ENCODE results near the gene BASP1. TPM values are rescaled to one million over a fixed set of nuclear protein-coding genes. Genes with fewer than 3 reads are reported as not detected.

The BASP1 gene
- total RNA-seq, 1 experiment from 2014 or later: 0.34 TPM

DNA sequence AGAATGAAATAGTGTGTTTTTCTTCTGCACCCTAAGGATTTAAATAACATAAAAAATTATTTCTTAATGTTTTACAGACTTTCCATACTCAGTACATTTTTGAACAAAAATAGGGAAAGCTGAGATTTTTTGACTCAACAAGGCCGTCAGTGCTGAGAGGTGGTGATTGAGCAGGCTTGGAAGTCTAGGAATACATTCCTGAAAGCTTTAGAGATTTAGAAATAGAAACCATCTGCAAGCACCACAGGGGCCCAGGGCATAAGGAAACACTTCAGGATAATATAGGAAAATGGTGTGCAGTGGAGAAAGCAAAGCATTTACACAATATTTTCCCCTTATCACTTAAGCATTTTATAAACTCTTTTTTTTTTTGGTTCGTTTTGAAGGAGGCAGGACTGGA lies 5.2 kb downstream of the BASP1 start:
- Histone ChIP-seq H3K9me2 (ENCODE audit: insufficient read depth) (no peaks in the 10 kb centered on the region), H3K27ac (ENCODE audit: low read depth, low read length) (no peak overlapping the region), H3K4me1 (ENCODE audit: control insufficient read depth in 1 of 2, insufficient read depth in 2 of 2, low read length in 2 of 2) (no peaks in the 10 kb centered on the region), H3K79me2 (ENCODE audit: insufficient read depth, low read length) (no peaks in the 10 kb centered on the region), H3K27me3 (ENCODE audit: insufficient read depth, low read length) (peaks cover 3% of the 10 kb centered on the region; the same call in 1 of the 2 replicates), H3K9me3 (ENCODE audit: control insufficient read depth in 1 of 2, insufficient read depth in 1 of 2, low read depth in 1 of 2, low read length in 2 of 2) (no peaks in the 10 kb centered on the region), H3K4me2 (ENCODE audit: low read length) (no peak overlapping the region), H3K9ac (ENCODE audit: low read length) (no peak overlapping the region), H3K36me3 (ENCODE audit: control insufficient read depth in 1 of 2, insufficient read depth in 2 of 2, low read length in 2 of 2) (no peaks in the 10 kb centered on the region; a peak in 1 of 4 replicates), H3K4me3 (replicated peaks in 1 of 2; ENCODE audit: low read depth in 1 of 2, low read length in 2 of 2) (no peak overlapping the region), H2AFZ (ENCODE audit: low read depth, low read length, poor library complexity, severe bottlenecking) (no peak overlapping the region), H4K20me1 (ENCODE audit: insufficient read depth) (no peaks in the 10 kb centered on the region)
- BruUV-seq (replicated peaks): no TSS peak
- DNase-seq (ENCODE audit: low read depth, low spot score): no peak
- CTCF ChIA-PET: no interaction called here
- RAD21 ChIA-PET (ENCODE audit: low non-redundant PET in 1 of 2, low total read pairs in 2 of 2, uncharacterized antibody in 2 of 2, unreplicated experiment in 2 of 2): no interaction called here
- POLR2A ChIA-PET: no interaction called here
- ATAC-seq: no peak
- intact Hi-C loops (cut with micrococcal nuclease): no loop called here
- no peak for TF ChIP-seq TCF7L2 (IDR thresholded peaks at IDR 0.05; ENCODE audit: borderline replicate concordance, extremely low read depth, insufficient read depth, insufficient read length)

DNA sequence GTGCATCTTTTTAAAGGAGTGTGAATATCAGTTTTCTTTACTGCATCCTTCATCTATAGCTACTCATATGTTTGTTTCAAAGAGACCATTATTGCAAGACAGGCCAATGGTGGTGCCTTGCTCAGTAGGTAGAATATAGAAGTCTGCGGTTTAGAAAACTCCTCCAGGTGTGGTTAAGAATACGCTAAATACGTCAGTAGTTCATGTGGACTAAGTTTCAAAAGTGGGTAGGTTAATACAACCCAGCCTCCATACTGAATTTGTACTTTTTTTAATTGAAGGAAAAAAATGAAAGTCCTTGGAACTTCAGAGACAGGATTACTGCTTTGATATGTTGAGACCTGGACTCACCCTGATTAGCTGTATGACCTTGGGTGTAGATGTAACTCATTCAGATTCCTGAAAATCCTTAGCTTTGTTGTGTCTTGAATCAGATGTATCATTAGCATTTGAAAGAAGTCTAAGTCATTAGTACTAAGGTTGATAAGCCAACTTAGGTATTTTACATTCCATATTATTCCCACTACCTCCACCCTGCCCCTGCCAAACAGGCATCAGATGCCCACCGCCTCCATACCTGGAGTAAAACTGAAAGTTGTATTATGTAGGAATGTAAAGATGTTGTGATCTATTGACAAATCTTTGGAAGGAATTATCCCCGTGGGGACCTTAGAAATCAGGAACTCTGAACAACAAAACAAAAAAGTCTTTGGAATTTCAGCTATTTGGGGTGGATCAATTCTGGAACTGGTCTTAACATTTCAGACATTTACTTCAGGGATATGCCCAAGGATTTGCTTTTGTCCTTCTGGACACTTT lies 6.1 kb downstream of the BASP1 start:
- intact Hi-C loops (cut with micrococcal nuclease): no loop called here
- Histone ChIP-seq H3K27ac (ENCODE audit: low read depth, low read length) (no peak overlapping the region), H3K79me2 (ENCODE audit: insufficient read depth, low read length) (no peaks in the 10 kb centered on the region), H3K4me2 (ENCODE audit: low read length) (no peak overlapping the region), H3K9me2 (ENCODE audit: insufficient read depth) (no peaks in the 10 kb centered on the region), H3K4me1 (ENCODE audit: control insufficient read depth in 1 of 2, insufficient read depth in 2 of 2, low read length in 2 of 2) (no peaks in the 10 kb centered on the region), H2AFZ (ENCODE audit: low read depth, low read length, poor library complexity, severe bottlenecking) (no peak overlapping the region), H3K9ac (ENCODE audit: low read length) (no peak overlapping the region), H3K4me3 (replicated peaks in 1 of 2; ENCODE audit: low read depth in 1 of 2, low read length in 2 of 2) (no peak overlapping the region), H3K36me3 (ENCODE audit: control insufficient read depth in 1 of 2, insufficient read depth in 2 of 2, low read length in 2 of 2) (no peaks in the 10 kb centered on the region; a peak in 1 of 4 replicates), H3K9me3 (ENCODE audit: control insufficient read depth in 1 of 2, insufficient read depth in 1 of 2, low read depth in 1 of 2, low read length in 2 of 2) (no peaks in the 10 kb centered on the region), H3K27me3 (ENCODE audit: insufficient read depth, low read length) (peaks cover 10% of the 10 kb centered on the region; the same call in 1 of the 2 replicates), H4K20me1 (ENCODE audit: insufficient read depth) (no peaks in the 10 kb centered on the region)
- CTCF ChIA-PET: no interaction called here
- POLR2A ChIA-PET: no interaction called here
- TF ChIP-seq FOSL1 (IDR thresholded peaks at IDR 0.05; ENCODE audit: low read depth): no peak
- TF ChIP-seq EZH2 (IDR thresholded peaks at IDR 0.05): no peak
- TF ChIP-seq POLR2AphosphoS5 (IDR thresholded peaks at IDR 0.05; ENCODE audit: low read depth, low read length): no peak
- no peak for TF ChIP-seq TCF7L2 (IDR thresholded peaks at IDR 0.05; ENCODE audit: borderline replicate concordance, extremely low read depth, insufficient read depth, insufficient read length)
- no peak for TF ChIP-seq RAD21 (IDR thresholded peaks at IDR 0.05; ENCODE audit: low read depth)
- no peak for TF ChIP-seq POLR2A (IDR thresholded peaks at IDR 0.05; ENCODE audit: borderline replicate concordance, extremely low read depth, insufficient read depth, insufficient read length)
- no peak for TF ChIP-seq YY1 (IDR thresholded peaks at IDR 0.05; ENCODE audit: extremely low read depth, insufficient replicate concordance, low read depth, low read length)
- TF ChIP-seq JUND (IDR thresholded peaks at IDR 0.05): no peak
- TF ChIP-seq SP1 (IDR thresholded peaks at IDR 0.05; ENCODE audit: low read depth): no peak
- no peak for TF ChIP-seq CBX3 (IDR thresholded peaks at IDR 0.05; ENCODE audit: low read depth)
- no peak for TF ChIP-seq ZFX (IDR thresholded peaks at IDR 0.05)
- no peak for TF ChIP-seq CEBPB (IDR thresholded peaks at IDR 0.05; ENCODE audit: low read depth)
- TF ChIP-seq, protein P1, sequence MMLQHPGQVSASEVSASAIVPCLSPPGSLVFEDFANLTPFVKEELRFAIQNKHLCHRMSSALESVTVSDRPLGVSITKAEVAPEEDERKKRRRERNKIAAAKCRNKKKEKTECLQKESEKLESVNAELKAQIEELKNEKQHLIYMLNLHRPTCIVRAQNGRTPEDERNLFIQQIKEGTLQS (IDR thresholded peaks at IDR 0.05): no peak
- TF ChIP-seq, protein P2, sequence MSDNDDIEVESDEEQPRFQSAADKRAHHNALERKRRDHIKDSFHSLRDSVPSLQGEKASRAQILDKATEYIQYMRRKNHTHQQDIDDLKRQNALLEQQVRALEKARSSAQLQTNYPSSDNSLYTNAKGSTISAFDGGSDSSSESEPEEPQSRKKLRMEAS (IDR thresholded peaks at IDR 0.05): no peak
- no peak for TF ChIP-seq ELF1 (IDR thresholded peaks at IDR 0.05; ENCODE audit: borderline replicate concordance, low read depth)
- TF ChIP-seq, protein P3, sequence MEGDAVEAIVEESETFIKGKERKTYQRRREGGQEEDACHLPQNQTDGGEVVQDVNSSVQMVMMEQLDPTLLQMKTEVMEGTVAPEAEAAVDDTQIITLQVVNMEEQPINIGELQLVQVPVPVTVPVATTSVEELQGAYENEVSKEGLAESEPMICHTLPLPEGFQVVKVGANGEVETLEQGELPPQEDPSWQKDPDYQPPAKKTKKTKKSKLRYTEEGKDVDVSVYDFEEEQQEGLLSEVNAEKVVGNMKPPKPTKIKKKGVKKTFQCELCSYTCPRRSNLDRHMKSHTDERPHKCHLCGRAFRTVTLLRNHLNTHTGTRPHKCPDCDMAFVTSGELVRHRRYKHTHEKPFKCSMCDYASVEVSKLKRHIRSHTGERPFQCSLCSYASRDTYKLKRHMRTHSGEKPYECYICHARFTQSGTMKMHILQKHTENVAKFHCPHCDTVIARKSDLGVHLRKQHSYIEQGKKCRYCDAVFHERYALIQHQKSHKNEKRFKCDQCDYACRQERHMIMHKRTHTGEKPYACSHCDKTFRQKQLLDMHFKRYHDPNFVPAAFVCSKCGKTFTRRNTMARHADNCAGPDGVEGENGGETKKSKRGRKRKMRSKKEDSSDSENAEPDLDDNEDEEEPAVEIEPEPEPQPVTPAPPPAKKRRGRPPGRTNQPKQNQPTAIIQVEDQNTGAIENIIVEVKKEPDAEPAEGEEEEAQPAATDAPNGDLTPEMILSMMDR (IDR thresholded peaks at IDR 0.05 in 2 of 3, conservative IDR thresholded peaks at IDR 0.05 in 1 of 3; ENCODE audit: borderline replicate concordance in 1 of 3, insufficient read depth in 1 of 3, low read depth in 2 of 3, low read length in 2 of 3): no peak
- RAD21 ChIA-PET (ENCODE audit: low non-redundant PET in 1 of 2, low total read pairs in 2 of 2, uncharacterized antibody in 2 of 2, unreplicated experiment in 2 of 2): no interaction called here
- BruUV-seq (replicated peaks): no TSS peak
- no peak for DNase-seq (ENCODE audit: low read depth, low spot score)
- no peak for ATAC-seq
